ENCODE measurements around the gene EIF3J. TPM values are rescaled to one million over a fixed set of nuclear protein-coding genes. Genes with fewer than 3 reads are reported as not detected.
A peak's percentile ranks its signal among the peaks of the same experiment; 100 is the strongest.

EIF3J gene
- total RNA-seq, 5 donors from 2014 or later (not counting 1 experiment from before 2014, with no cell fraction given) = 58.2 to 68.3 (median 64.4) TPM

DNA sequence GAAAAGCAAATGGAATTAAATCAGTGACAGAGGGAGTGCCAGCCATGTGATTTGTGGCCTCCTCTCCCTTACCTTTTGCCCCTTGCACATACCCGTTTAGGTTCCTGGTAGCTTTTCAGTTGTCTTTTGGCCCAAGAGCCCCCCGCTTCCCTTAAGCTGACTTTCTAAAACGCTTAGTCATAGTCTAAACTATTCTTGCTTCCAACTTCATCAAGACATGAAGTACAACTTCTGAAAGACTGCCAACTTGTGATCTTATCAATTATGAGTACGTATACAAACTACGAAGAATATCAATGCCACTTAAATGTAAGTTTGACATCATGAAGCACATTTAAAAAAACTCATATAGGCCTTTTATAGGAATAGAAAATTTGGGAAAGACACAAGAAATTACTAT is 61.9 kb downstream of the EIF3J start:
- peaks cover 16 to 28% (median 18%) of the 10 kb centered on the region in 3 donors for H3K4me1 Mint-ChIP-seq
- Histone ChIP-seq H3K36me3 (ENCODE audit: control insufficient read depth in 2 of 2, extremely low read depth in 1 of 2, insufficient read depth in 1 of 2, low read length in 1 of 2) (peaks cover 0 to 60% of the 10 kb centered on the region in 2 donors), H3K4me1 (ENCODE audit: control insufficient read depth in 1 of 2, extremely low read depth in 1 of 2, insufficient read depth in 2 of 2, low read length in 2 of 2) (no peaks in the 10 kb centered on the region), H3K9me3 (no peaks in the 10 kb centered on the region), H3K27ac (ENCODE audit: low read length) (peak overlapping the region; percentile 18), H3K27me3 (replicated peaks in 1 of 2; ENCODE audit: control insufficient read depth in 2 of 2, extremely low read depth in 1 of 2, insufficient read depth in 2 of 2, low read length in 1 of 2) (no peaks in the 10 kb centered on the region), H3K4me3 (ENCODE audit: control insufficient read depth in 1 of 2, extremely low read depth in 1 of 2, low read length in 1 of 2) (no peak overlapping the region)
- ATAC-seq (replicated peaks in 1 of 4) = no peak
- H3K4me3 Mint-ChIP-seq = no peak overlapping the region
- DNase-seq = no peak
- H3K27me3 Mint-ChIP-seq = no peaks in the 10 kb centered on the region
- H3K27ac Mint-ChIP-seq = peak overlapping the region; percentile 80 to 89
- POLR2A ChIA-PET = interaction anchor here (0.5 kb wide), 2 partner anchors 23 to 139 kb away, joined by 3 to 5 read pairs; no protein-coding TSS in a partner anchor
- 80% methylated on average over 3 of the region's 5 CpGs for WGBS (ENCODE audit: insufficient coverage)
- H3K9me3 Mint-ChIP-seq = no peaks in the 10 kb centered on the region
- CTCF ChIA-PET = interaction anchor here in 1 of 2 donors (0.6 to 1.6 kb wide), 3 partner anchors 12 to 139 kb away, joined by 4 to 8 read pairs (median 5); partner anchors contain the start of gene TRIM69
- H3K36me3 Mint-ChIP-seq = peaks cover 46% of the 10 kb centered on the region

DNA sequence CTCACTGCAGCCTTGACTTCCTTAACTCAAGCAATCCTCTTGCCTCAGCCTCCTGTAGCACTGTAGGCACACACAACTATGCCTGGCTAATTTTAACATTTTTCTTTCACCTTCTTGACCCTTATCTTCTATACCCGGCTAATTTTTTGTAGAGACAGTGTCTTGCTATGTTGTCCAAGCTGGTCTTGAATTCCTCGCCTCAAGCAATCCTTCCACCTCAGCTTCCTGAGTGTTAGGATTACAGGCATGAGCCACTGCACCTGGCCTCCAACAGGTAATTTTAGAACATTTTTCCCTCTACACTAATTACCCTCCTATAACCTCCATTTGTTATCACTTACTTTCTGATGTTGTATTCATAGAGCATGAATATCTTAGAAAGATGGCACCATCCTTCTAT is 66.2 kb downstream of the EIF3J start:
- Mint-ChIP-seq H3K9me3 (no peaks in the 10 kb centered on the region), H3K4me1 (peaks cover 8 to 10% (median 9%) of the 10 kb centered on the region in 3 donors), H3K4me3 (no peak overlapping the region), H3K27me3 (no peaks in the 10 kb centered on the region), H3K36me3 (peaks cover 48% of the 10 kb centered on the region), H3K27ac (peak overlapping the region; percentile 23 to 79)
- POLR2A ChIA-PET = interaction anchor here in 1 of 2 donors (0.6 kb wide), 1 partner anchor 1009 kb away, joined by 13 read pairs; no protein-coding TSS in a partner anchor
- H3K9me3 ChIP-seq = no peaks in the 10 kb centered on the region
- H3K4me1 ChIP-seq (ENCODE audit: control insufficient read depth in 1 of 2, extremely low read depth in 1 of 2, insufficient read depth in 2 of 2, low read length in 2 of 2) = no peaks in the 10 kb centered on the region
- WGBS (ENCODE audit: insufficient coverage) = no CpG with 5 or more reads among the region's 2 CpGs
- CTCF ChIA-PET = interaction anchor here in 1 of 2 donors (0.7 to 1.3 kb wide), 2 partner anchors 21 to 144 kb away, joined by 3 to 4 read pairs; no protein-coding TSS in a partner anchor
- no peak overlapping the region for H3K4me3 ChIP-seq (ENCODE audit: control insufficient read depth in 1 of 2, extremely low read depth in 1 of 2, low read length in 1 of 2)
- no peaks in the 10 kb centered on the region for H3K27me3 ChIP-seq (replicated peaks in 1 of 2; ENCODE audit: control insufficient read depth in 2 of 2, extremely low read depth in 1 of 2, insufficient read depth in 2 of 2, low read length in 1 of 2)
- H3K27ac ChIP-seq (ENCODE audit: low read length) = no peak overlapping the region
- ATAC-seq (replicated peaks in 1 of 4) = no peak
- DNase-seq = no peak
- peaks cover 0 to 53% of the 10 kb centered on the region in 2 donors for H3K36me3 ChIP-seq (ENCODE audit: control insufficient read depth in 2 of 2, extremely low read depth in 1 of 2, insufficient read depth in 1 of 2, low read length in 1 of 2)

DNA sequence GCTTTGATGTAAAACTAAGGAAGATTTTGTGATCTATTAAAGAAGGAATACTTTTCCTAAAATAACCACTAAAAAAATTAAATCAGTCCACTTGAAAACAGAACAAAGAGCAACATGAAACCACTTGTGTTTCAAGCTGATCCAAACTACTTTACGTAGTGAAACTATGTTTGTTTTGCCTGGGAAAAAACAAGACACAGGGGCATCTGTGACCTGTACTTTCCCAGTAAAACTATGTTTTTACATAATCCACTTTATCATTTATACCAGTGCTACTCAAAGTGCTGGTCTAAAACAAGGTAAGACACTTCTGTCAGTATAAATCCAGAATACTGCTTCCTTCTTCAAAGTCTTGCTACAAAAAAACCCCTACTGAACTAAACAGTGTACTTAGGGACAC is 69.8 kb downstream of the EIF3J start:
- Mint-ChIP-seq H3K4me3 (no peak overlapping the region), H3K27me3 (no peaks in the 10 kb centered on the region), H3K9me3 (no peaks in the 10 kb centered on the region), H3K27ac (peak overlapping the region in 1 of 2 donors; percentile 7), H3K4me1 (no peaks in the 10 kb centered on the region), H3K36me3 (peaks cover 55% of the 10 kb centered on the region)
- Histone ChIP-seq H3K27ac (ENCODE audit: low read length) (no peak overlapping the region), H3K4me3 (ENCODE audit: control insufficient read depth in 1 of 2, extremely low read depth in 1 of 2, low read length in 1 of 2) (no peak overlapping the region), H3K4me1 (ENCODE audit: control insufficient read depth in 1 of 2, extremely low read depth in 1 of 2, insufficient read depth in 2 of 2, low read length in 2 of 2) (no peaks in the 10 kb centered on the region), H3K9me3 (no peaks in the 10 kb centered on the region), H3K27me3 (replicated peaks in 1 of 2; ENCODE audit: control insufficient read depth in 2 of 2, extremely low read depth in 1 of 2, insufficient read depth in 2 of 2, low read length in 1 of 2) (no peaks in the 10 kb centered on the region), H3K36me3 (ENCODE audit: control insufficient read depth in 2 of 2, extremely low read depth in 1 of 2, insufficient read depth in 1 of 2, low read length in 1 of 2) (peaks cover 0 to 55% of the 10 kb centered on the region in 2 donors)
- ChIA-PET CTCF (interaction anchor here in 1 of 2 donors (0.6 kb wide), 1 partner anchor 276 kb away, joined by 3 read pairs; no protein-coding TSS in a partner anchor), POLR2A (interaction anchor here in 1 of 2 donors (0.6 kb wide), 3 partner anchors 61 to 109 kb away, joined by 3 read pairs; no protein-coding TSS in a partner anchor)
- WGBS (ENCODE audit: insufficient coverage) = no CpG with 5 or more reads among the region's 1 CpG
- ATAC-seq (replicated peaks in 1 of 4) = no peak
- DNase-seq = no peak

Other genes starting within 250 kb of the EIF3J start
- 10 to 100 TPM; 44.2 to 58.3 (median 47.5) TPM for gene GOLM2, start 248.4 kb upstream of the EIF3J start, total RNA-seq
- 10 to 100 TPM; 59.7 to 76.7 (median 71.0) TPM for gene CTDSPL2, start 109.5 kb upstream of the EIF3J start, total RNA-seq
- 100 to 1,000 TPM; 108 to 124 (median 118) TPM for gene SPG11, start 126.5 kb downstream of the EIF3J start, total RNA-seq
- gene PATL2, start 174.2 kb downstream of the EIF3J start, total RNA-seq = 10 to 100 TPM; 43.5 to 69.7 (median 48.5) TPM
- gene B2M, start 174.4 kb downstream of the EIF3J start, total RNA-seq = 1,000 to 10,000 TPM; 5,457 to 6,662 (median 6,121) TPM
- gene TRIM69, start 199.4 kb downstream of the EIF3J start, total RNA-seq = 10 to 100 TPM; 21.5 to 56.9 (median 42.9) TPM